GM12872 (cell line): ENCODE data around the gene OSBP.

Experiments used
- TF ChIP-seq, protein P1 (sequence below): IDR thresholded peaks from 3 replicates; pipeline ENCODE4 v1.5.1; 2011; ENCODE audit warnings: low read depth, mild to moderate bottlenecking, low read length, moderate library complexity; ENCODE audit not compliant: insufficient read depth

The OSBP gene

GRCh38 chr11:59574932-59575502 lies 40.6 kb downstream of the OSBP start:
- TF ChIP-seq, protein P1, sequence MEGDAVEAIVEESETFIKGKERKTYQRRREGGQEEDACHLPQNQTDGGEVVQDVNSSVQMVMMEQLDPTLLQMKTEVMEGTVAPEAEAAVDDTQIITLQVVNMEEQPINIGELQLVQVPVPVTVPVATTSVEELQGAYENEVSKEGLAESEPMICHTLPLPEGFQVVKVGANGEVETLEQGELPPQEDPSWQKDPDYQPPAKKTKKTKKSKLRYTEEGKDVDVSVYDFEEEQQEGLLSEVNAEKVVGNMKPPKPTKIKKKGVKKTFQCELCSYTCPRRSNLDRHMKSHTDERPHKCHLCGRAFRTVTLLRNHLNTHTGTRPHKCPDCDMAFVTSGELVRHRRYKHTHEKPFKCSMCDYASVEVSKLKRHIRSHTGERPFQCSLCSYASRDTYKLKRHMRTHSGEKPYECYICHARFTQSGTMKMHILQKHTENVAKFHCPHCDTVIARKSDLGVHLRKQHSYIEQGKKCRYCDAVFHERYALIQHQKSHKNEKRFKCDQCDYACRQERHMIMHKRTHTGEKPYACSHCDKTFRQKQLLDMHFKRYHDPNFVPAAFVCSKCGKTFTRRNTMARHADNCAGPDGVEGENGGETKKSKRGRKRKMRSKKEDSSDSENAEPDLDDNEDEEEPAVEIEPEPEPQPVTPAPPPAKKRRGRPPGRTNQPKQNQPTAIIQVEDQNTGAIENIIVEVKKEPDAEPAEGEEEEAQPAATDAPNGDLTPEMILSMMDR: no peak

GRCh38 chr11:59574467-59574866 lies 41.1 kb downstream of the OSBP start:
- TF ChIP-seq, protein P1: no peak

GRCh38 chr11:59573216-59573615 lies 42.4 kb downstream of the OSBP start:
- TF ChIP-seq, protein P1: no peak

GRCh38 chr11:59572091-59572490 lies 43.5 kb downstream of the OSBP start:
- TF ChIP-seq, protein P1: no peak

GRCh38 chr11:59562292-59562691 lies 53.3 kb downstream of the OSBP start:
- TF ChIP-seq, protein P1: no peak

DNA sequence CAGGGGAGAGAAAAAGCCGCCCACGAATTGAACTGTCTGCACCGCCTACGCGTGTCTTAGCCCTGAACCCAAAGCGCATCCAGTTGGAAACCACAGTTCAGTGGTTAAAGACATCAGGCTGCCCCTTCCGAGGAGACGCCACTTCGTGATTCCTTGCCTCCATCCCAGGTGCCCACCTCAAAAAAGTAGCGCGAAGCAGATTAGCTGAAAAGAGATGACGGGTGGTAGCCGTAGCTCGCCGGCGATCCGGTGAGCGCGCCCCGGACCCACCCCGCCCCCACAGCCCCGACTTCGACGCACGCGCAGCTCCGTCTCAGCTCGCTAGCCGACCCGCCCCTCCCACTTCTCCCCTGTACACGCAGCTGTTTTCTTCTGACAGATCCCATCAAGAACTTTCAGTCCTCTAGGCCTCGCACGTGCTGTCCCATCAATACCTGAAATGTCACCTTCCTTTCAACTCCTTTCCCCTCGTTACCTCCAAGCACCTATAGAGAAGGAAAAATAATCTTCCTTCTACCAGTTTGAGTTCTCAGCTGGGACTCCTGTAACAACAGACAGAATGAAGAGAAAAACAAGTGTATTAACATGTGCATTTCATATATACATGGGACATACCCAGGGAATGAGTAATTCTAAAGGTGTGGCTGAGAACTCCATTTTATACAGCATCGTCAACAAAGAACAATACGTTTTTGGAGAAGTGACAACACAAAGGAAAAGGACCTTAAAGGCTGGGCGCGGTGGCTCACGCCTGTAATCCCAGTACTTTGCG lies 54.7 kb downstream of the OSBP start:
- TF ChIP-seq, protein P1: no peak

GRCh38 chr11:59560290-59560701 lies 55.3 kb downstream of the OSBP start:
- TF ChIP-seq, protein P1: no peak
